Measurements from ENCODE around the gene APEH.

GRCh38 chr3:49634736-49635135 lies 39.4 kb upstream of the APEH start:
- TF ChIP-seq NKRF (conservative IDR thresholded peaks at IDR 0.05) (no peak), EGR1 (IDR thresholded peaks at IDR 0.05; ENCODE audit: borderline replicate concordance in 1 of 2, low read depth in 2 of 2, low read length in 2 of 2) (no peak), RELA (IDR thresholded peaks at IDR 0.05; ENCODE audit: borderline replicate concordance, partially characterized antibody) (no peak), ZBTB11 (CRISPR knock-in tag; IDR thresholded peaks at IDR 0.05) (no peak), POLR2A (IDR thresholded peaks at IDR 0.05; ENCODE audit: low read depth, low read length) (no peak), NFYB (IDR thresholded peaks at IDR 0.05; ENCODE audit: insufficient read depth, low read depth, low read length) (no peak), JUND (IDR thresholded peaks at IDR 0.05; ENCODE audit: low read depth, low read length) (no peak)
- TF ChIP-seq, protein P1, sequence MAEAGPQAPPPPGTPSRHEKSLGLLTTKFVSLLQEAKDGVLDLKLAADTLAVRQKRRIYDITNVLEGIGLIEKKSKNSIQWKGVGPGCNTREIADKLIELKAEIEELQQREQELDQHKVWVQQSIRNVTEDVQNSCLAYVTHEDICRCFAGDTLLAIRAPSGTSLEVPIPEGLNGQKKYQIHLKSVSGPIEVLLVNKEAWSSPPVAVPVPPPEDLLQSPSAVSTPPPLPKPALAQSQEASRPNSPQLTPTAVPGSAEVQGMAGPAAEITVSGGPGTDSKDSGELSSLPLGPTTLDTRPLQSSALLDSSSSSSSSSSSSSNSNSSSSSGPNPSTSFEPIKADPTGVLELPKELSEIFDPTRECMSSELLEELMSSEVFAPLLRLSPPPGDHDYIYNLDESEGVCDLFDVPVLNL (IDR thresholded peaks at IDR 0.05; ENCODE audit: low read depth, low read length), result no peak
- TF ChIP-seq, protein P2, sequence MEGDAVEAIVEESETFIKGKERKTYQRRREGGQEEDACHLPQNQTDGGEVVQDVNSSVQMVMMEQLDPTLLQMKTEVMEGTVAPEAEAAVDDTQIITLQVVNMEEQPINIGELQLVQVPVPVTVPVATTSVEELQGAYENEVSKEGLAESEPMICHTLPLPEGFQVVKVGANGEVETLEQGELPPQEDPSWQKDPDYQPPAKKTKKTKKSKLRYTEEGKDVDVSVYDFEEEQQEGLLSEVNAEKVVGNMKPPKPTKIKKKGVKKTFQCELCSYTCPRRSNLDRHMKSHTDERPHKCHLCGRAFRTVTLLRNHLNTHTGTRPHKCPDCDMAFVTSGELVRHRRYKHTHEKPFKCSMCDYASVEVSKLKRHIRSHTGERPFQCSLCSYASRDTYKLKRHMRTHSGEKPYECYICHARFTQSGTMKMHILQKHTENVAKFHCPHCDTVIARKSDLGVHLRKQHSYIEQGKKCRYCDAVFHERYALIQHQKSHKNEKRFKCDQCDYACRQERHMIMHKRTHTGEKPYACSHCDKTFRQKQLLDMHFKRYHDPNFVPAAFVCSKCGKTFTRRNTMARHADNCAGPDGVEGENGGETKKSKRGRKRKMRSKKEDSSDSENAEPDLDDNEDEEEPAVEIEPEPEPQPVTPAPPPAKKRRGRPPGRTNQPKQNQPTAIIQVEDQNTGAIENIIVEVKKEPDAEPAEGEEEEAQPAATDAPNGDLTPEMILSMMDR (IDR thresholded peaks at IDR 0.05 in 2 of 3, conservative IDR thresholded peaks at IDR 0.05 in 1 of 3; ENCODE audit: control insufficient read depth in 2 of 3, extremely low read depth in 1 of 3, insufficient read depth in 1 of 3, low read depth in 3 of 3, low read length in 3 of 3), result no peak

Data from GM12878 (cell line).